GM19397 (cell line): ENCODE data around the gene BDH2.

Experiments
- ATAC-seq: cut with Tn5 transposase; IDR thresholded peaks from one replicate; pipeline ENCODE4 v1.9.1; 2021; ENCODE audit warnings: mild to moderate bottlenecking, moderate library complexity; ENCODE audit not compliant: unreplicated experiment

Gene BDH2

DNA sequence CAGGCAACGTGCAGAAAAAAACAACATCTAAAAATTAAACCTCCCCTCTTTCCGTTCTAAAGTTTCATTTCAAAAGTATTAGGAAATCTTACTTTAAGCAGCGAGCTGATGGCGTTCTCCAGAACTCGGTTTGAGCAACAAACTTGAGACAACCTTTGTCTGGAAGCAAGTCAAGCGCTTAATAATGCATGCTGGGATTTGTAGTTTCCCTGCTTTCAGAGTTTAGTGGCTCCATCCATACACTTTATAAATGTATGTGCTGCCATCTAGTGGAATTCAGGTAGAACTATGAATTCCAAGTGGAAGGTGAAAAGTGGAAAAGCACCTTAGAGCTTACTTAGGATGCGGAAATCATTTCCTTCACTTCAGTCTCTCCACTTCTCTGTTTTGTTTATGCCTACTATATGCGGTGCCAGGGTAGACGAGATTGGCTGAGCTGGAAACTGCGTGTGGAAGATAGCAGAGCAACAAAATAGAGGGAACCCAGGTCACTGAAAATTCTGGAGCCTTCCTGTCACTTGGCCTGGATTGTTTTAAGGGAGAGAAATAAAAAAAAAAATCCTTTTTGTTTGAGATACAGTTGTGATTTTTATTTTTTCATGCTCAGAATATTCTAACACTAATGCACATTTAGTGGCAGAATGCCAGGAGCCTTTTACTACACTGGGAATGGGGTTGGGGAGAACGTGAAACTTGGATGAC, at the start of gene BDH2:
TSS of gene BDH2 (minus strand) at position 144 of the 702 bp plus-strand sequence. CDS start 3,580 bp downstream, outside the sequence.
- peak; percentile 94 for ATAC-seq

DNA sequence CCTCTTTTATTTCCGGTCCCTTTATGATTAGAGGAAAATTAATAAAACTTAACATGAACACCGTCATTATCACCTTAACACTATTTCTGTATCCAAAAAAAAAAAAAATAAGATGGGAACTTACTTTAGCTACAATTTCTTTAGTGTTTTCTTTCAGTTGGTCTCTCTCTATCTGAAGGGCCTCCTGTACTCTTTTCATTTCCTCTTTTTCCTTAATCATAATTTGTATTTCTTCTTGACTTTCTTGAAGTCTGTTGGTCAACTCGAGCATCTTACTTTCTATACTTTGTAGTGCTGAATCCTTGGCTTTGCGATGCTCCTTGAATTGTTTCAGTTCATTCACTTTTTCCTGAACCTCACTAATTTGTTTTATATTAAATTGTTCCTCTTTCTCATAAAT, 45.3 kb upstream of the BDH2 start:
- no peak for ATAC-seq

- no peak for ATAC-seq
These were observed 37.8 kb upstream of the BDH2 start for GRCh38 chr4:103137446-103137827.

GRCh38 chr4:103136671-103137445, 37.2 kb upstream of the BDH2 start:
- no peak for ATAC-seq

DNA sequence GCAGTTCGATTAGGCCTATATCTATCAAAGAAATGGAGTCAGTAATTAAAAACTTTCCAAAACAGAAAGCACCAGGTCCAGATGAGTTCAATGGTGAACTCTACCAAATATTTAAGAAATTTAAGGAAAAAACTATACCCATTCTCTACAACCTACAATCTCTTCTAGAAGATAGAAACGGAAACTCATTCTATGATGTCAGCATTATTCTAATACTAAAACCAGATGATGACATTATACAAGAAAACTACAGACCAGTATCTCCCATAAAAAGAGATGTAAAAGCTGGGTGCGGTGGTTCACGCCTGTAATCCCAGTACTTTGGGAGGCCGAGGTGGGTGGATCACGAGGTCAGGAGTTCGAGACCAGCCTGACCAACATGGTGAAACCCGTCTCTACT, 29.5 kb upstream of the BDH2 start:
- no peak for ATAC-seq

DNA sequence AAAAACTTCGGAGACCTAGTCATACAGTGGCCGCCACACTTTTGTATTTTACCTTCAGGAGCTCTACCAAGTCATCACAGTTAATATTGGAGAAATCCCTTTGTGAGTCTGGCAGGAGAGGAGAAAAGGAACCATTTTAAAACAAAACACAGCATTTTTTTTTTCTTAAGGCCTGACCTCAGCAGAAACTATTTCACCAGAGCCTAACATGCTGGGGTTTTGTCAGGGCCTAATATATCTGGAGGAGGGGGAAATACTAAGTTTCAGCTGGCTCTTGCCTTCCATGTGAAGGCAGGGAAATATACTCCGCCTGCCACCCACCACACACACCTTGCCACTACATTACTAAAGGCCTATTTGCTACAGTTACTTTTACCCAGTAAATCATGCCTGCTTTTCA, 26.5 kb upstream of the BDH2 start:
- no peak for ATAC-seq

DNA sequence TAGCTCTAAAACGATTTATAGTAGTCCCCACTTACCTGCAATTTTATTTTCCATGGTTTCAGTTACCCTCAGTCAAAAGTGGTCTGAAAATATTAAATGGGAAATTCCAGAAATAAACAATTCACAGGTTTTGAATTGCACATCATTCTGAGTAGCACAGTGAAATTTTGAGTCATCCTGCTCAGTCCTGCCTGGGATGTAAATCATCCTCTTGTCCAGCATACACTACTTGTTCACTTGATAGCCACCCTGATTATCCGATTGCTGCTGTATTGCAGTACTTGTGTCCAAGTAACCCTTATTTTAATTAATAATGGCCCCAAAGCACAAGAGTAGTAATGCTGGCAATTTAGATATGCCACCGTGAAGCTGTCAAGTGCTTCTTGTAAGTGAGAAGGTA, 23.5 kb upstream of the BDH2 start:
- no peak for ATAC-seq

DNA sequence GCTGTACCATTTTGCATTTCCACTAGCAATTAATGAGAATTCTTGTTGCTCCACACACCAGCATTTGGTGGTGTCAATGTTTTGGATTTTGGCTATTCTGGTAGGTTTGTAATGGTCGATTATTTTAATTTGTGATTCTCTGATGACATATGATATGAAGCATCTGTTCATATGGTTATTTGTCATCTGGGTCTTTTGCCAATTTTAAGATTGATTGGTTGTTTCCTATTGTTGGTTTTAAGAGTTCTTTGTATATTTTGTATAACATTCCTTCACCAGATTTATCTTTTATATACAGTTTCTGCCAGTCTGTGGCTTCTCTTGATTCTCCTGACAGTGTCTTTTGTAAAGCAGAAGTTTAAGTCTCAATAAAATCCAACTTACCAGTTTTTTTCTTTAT, 18.5 kb upstream of the BDH2 start:
- no peak for ATAC-seq

- ATAC-seq, result no peak
These were observed 12.0 kb upstream of the BDH2 start for GRCh38 chr4:103111598-103111997.

GRCh38 chr4:103108542-103108941, 8.9 kb upstream of the BDH2 start:
- ATAC-seq, result no peak

DNA sequence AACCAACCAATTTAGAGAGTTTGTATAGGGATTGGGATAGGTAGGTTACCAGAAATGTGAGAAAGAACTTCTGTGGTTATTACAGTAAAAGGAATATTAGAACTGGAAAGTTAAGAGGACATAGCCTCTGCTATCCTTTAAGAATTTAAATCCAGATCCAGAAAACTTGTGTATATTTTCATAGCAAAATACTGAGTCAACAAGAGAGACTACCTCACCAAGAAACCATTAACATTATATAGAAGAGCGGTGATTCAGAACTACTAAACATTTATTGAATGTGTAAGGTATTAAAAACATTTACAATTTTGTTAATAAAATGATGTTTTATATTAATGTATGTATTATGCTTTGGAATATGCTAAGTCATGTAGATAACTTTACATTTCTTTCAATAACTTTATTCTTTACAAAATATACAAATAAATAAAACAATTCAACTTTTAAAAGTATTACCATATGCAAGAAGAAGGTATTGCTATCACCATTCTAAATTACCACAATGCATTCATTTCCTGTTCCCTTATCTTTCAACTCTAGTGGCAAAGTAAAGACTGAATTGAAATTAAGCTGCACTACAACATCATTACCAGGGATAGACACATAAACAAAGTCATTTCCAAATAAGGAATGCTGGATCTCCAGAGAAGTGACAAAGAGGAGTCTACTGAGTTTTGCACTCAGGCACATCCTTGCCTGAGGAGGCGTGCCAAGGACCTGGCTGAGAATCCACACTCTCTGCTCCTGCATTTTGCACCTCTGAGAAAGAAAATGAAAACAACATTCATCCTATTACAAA, 6.1 kb upstream of the BDH2 start:
- ATAC-seq, result no peak

- no peak for ATAC-seq
These were observed 5.3 kb upstream of the BDH2 start for GRCh38 chr4:103104886-103105285.

DNA sequence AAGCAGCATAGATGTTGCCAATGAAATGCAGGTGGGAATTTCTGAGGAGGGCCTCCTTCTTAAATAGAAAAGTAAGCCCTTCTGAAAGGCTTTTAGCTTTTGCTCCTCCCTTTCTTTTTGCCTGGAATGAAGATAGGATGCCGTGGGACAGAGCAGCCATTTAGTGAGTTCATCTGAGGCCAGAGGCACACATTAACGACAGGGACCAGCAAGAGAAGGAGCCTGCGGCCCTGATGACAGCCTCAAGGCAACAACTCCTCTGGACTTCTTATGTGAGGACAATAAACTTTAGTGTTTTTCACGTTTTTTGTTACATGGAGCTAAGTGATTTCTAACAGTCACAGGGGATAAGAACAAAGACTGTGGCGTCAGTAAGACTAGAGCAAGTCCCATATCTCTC, 1.1 kb upstream of the BDH2 start:
- no peak for ATAC-seq

GRCh38 chr4:103098756-103099440, 736 bp downstream of the BDH2 start:
- ATAC-seq, result no peak

- no peak for ATAC-seq
These were observed 1.3 kb downstream of the BDH2 start for GRCh38 chr4:103098341-103098740.

DNA sequence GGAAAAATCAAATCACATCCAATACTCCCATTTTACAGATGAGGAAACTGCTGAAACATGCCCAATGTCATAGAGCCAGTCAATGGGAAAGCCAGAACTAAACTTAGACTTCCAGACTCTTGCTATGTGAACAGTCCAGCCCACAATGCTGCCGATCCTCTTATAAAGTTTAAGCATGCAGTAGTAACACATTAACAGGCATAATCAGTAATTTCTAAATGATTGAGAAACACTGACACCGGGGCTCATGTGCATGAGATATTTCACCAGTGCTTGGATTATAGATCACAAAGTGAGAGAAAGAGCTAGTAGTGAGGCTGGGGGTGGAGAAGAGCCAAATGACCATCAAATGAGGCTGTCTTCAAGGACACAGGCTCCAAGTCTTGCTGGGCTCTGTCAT, 2.5 kb downstream of the BDH2 start:
- no peak for ATAC-seq

GRCh38 chr4:103095080-103095479, 4.6 kb downstream of the BDH2 start:
- no peak for ATAC-seq

GRCh38 chr4:103092245-103092644, 7.4 kb downstream of the BDH2 start:
- ATAC-seq, result no peak

- peak; percentile 81 for ATAC-seq
These were observed 7.9 kb downstream of the BDH2 start for GRCh38 chr4:103091601-103092223.

DNA sequence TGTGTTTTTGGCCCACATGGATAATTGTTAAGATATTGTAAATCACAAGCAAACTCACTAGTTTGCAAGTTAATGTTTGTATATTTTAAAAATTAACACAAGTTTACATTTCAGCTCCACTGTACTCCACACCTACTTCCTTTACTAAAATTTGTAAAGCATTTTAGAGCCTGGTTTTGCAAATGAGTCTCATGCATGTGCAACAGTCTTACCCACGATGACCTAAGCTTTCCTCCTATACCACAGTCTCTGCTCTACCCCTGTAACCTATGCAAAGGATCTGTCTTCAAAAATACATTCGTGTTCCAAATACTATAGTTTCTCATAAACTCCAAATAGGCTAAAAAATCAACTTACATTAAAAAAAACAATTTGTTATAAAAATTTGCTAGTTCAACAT, 10.2 kb downstream of the BDH2 start:
- ATAC-seq, result no peak

- ATAC-seq, result no peak
These were observed 13.1 kb downstream of the BDH2 start for GRCh38 chr4:103086551-103086950.
